K562 (cell line): ENCODE measurements around the gene LCN12.

Source experiments
- CTCF ChIP-seq, 3 experiments: IDR thresholded peaks in 2 of 3; conservative IDR thresholded peaks in 1 of 3; 2 replicates each; pipeline ENCODE4 v1.5.1; 2011 to 2012; ENCODE audit warnings: low read length in 3 of 3, mild to moderate bottlenecking in 3 of 3, control low read depth in 2 of 3, improper control_type of control experiment in 1 of 3, inconsistent platforms in 1 of 3, low read depth in 1 of 3, mixed read lengths in 1 of 3, moderate library complexity in 1 of 3; ENCODE audit not compliant: insufficient read depth in 2 of 3
- JUN ChIP-seq, 2 experiments: sonication (generic) in 1 of 2; formaldehyde crosslinking in 1 of 2; IDR thresholded peaks; 2 replicates each; pipeline versions ENCODE4 v1.6.1 to v1.8.0; 2012 to 2022; ENCODE audit warnings: borderline replicate concordance in 2 of 2, mild to moderate bottlenecking in 2 of 2, improper control_type of control experiment in 1 of 2, low read depth in 1 of 2, low read length in 1 of 2, missing genetic modification reagents in 1 of 2
- POLR2A ChIP-seq: fragments of 450-650 bp; conservative IDR thresholded peaks from 2 replicates; pipeline ENCODE4 v1.6.1; 2016
- SPI1 ChIP-seq: IDR thresholded peaks from 2 replicates; pipeline ENCODE4 v1.6.1; 2011; ENCODE audit warnings: low read depth, low read length, control low read depth, borderline replicate concordance
- TEAD4 ChIP-seq, 2 experiments: sonication (generic) in 1 of 2; formaldehyde crosslinking in 1 of 2; IDR thresholded peaks; 2 replicates each; pipeline versions ENCODE4 v1.6.1 to v1.8.0; 2012 to 2022; ENCODE audit warnings: borderline replicate concordance in 1 of 2, inconsistent platforms in 1 of 2, low read length in 1 of 2, mild to moderate bottlenecking in 1 of 2, missing genetic modification reagents in 1 of 2

- no peak for TF ChIP-seq CTCF (IDR thresholded peaks at IDR 0.05 in 2 of 3, conservative IDR thresholded peaks at IDR 0.05 in 1 of 3; ENCODE audit: insufficient read depth in 2 of 3, low read depth in 1 of 3, low read length in 3 of 3)
- no peak for TF ChIP-seq SPI1
- TF ChIP-seq JUN (IDR thresholded peaks at IDR 0.05; ENCODE audit: borderline replicate concordance, low read depth, low read length) = no peak
- TF ChIP-seq JUN (CRISPR knock-in tag; IDR thresholded peaks at IDR 0.05; ENCODE audit: borderline replicate concordance) = no peak
- no peak for TF ChIP-seq TEAD4 (IDR thresholded peaks at IDR 0.05; ENCODE audit: low read length)
- no peak for TF ChIP-seq TEAD4 (CRISPR knock-in tag; IDR thresholded peaks at IDR 0.05; ENCODE audit: borderline replicate concordance)
- no peak for TF ChIP-seq POLR2A
Measured at GRCh38 chr9:136910197-136910900, 41.7 kb upstream of the LCN12 start.
